NB4 (cell line): Measurements from ENCODE around the gene LMOD3.

Experiments used
- DNase-seq: peaks from one replicate; pipeline ENCODE4 v3.0.0; 2010; ENCODE audit warnings: low read depth
- H3K4me3 ChIP-seq: one replicate; pipeline ENCODE4 v1.5.1; 2011; ENCODE audit warnings: mild to moderate bottlenecking, low read depth, low read length, moderate library complexity
- MYC ChIP-seq: IDR thresholded peaks from 2 replicates; pipeline ENCODE4 v1.6.1; 2011; ENCODE audit warnings: low read depth, low read length
- POLR2A ChIP-seq: IDR thresholded peaks from 2 replicates; pipeline ENCODE4 v1.6.1; 2011; ENCODE audit warnings: mild to moderate bottlenecking; ENCODE audit not compliant: insufficient read length; ENCODE audit errors: extremely low read depth
- TF ChIP-seq, protein P1 (sequence below): IDR thresholded peaks from 2 replicates; pipeline ENCODE4 v1.6.1; 2011; ENCODE audit warnings: low read depth, low read length
- TF ChIP-seq, protein P2 (sequence below): IDR thresholded peaks from one replicate; pipeline ENCODE4 v1.5.1; 2012; ENCODE audit warnings: low read depth, low read length

The LMOD3 gene

DNA sequence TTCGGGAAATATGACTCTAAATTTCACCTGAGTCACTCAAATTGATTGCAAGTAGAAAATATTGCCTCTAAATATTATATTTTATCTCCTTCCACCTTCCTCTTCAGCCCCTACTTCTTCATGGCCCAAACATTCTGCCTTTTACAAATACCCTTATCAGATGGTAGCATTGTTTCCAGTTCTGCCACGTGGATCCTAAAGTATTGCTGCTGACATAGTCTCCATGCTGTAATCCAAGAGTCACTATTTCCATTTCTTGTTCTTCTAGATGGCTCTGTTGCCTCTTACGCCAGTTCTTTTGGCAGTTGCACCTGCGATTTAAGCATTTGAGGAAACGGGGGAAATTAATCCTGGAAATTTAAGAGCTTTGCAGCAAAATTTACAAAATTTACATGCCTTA, 13.6 kb downstream of the LMOD3 start:
- DNase-seq = no peak
- TF ChIP-seq, protein P1, sequence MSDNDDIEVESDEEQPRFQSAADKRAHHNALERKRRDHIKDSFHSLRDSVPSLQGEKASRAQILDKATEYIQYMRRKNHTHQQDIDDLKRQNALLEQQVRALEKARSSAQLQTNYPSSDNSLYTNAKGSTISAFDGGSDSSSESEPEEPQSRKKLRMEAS = no peak
- TF ChIP-seq, protein P2, sequence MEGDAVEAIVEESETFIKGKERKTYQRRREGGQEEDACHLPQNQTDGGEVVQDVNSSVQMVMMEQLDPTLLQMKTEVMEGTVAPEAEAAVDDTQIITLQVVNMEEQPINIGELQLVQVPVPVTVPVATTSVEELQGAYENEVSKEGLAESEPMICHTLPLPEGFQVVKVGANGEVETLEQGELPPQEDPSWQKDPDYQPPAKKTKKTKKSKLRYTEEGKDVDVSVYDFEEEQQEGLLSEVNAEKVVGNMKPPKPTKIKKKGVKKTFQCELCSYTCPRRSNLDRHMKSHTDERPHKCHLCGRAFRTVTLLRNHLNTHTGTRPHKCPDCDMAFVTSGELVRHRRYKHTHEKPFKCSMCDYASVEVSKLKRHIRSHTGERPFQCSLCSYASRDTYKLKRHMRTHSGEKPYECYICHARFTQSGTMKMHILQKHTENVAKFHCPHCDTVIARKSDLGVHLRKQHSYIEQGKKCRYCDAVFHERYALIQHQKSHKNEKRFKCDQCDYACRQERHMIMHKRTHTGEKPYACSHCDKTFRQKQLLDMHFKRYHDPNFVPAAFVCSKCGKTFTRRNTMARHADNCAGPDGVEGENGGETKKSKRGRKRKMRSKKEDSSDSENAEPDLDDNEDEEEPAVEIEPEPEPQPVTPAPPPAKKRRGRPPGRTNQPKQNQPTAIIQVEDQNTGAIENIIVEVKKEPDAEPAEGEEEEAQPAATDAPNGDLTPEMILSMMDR = no peak
- no peak for TF ChIP-seq POLR2A
- no peak for TF ChIP-seq MYC
- H3K4me3 ChIP-seq = no peak overlapping the region

DNA sequence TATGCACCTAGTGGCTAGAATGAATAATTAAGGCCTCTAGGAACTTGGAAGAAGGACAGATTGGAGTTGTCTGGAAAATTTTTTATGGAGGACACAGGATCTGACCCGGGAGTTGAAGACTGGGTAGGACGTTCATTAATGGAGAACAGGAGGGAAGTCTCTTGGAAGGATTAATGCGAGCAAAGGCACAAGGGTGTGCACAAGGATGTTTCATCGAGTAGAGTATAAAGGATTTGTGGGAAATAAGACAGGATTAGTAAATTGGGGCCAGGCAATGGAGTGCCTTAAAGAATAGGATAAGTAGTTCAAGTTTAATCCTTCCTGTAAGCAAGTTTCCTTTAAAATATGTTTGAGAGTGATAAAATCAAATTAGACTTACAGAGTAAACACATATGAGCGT, 14.6 kb downstream of the LMOD3 start:
- H3K4me3 ChIP-seq = no peak overlapping the region
- TF ChIP-seq, protein P2 = no peak
- TF ChIP-seq MYC (no peak), POLR2A (no peak)
- TF ChIP-seq, protein P1 = no peak
- no peak for DNase-seq

DNA sequence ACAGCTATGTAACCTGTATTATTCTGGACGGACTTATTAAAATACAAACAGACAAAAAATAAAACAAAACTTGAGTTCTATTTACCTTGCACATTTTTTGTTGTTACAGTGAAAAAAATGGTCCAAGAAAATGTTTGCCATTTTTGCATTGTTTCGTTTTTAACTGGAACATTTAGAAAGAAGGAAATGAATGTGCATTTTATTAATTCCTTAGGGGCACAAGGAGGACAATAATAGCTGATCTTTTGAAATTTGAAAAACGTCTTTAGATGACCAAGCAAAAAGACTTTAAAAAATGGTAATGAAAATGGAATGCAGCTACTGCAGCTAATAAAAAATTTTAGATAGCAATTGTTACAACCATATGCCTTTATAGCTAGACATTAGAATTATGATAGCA, 17.1 kb downstream of the LMOD3 start:
- TF ChIP-seq POLR2A = no peak
- TF ChIP-seq, protein P1 = no peak
- TF ChIP-seq, protein P2 = no peak
- TF ChIP-seq MYC = no peak
- peak; percentile 36 for DNase-seq
- no peak overlapping the region for H3K4me3 ChIP-seq

DNA sequence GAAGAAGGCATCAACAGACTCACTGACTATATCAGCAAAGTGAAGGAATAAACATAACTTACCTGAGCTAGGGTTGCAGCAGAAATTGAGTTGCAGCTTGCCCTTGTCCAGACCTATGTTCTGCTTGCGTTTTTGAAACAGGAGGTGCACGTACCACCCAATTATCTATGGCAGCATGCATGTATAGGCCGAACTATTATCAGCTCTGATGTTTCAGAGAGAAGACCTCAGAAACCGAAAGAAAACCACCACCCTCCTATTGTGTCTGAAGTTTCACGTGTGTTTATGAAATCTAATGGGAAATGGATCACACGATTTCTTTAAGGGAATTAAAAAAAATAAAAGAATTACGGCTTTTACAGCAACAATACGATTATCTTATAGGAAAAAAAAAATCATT, 17.8 kb downstream of the LMOD3 start:
- TF ChIP-seq MYC = no peak
- TF ChIP-seq POLR2A = no peak
- TF ChIP-seq, protein P2 = no peak
- TF ChIP-seq, protein P1 = no peak
- no peak for DNase-seq

DNA sequence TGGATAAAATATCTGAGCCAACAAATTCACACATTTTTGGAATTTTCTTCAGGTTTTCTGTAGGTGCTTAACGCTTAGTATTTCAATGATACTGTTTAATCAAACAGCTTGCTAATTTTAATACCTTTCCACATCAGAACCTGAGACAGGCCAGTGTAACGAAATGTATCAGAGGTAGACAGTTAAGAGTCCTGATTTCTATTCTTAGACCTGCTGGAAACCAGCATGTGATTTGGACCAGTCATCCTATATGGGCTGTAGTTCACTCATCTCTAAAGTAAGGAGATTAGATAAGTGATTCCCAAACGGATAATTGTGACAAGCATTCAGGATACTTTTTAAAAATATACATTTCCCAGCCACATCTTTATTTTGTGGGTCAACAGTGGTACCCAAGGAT, 19.3 kb downstream of the LMOD3 start:
- TF ChIP-seq POLR2A (no peak), MYC (no peak)
- TF ChIP-seq, protein P2 = no peak
- TF ChIP-seq, protein P1 = no peak
- H3K4me3 ChIP-seq = no peak overlapping the region
- no peak for DNase-seq

More for the DNA sequence above, 17.8 kb downstream of the LMOD3 start:
- no peak overlapping the region for H3K4me3 ChIP-seq
